HuH-7.5 (cell line): ENCODE data around the gene NPTX1.

Source experiments
- DNase-seq: peaks from one replicate; pipeline ENCODE4 v3.0.0; 2011; ENCODE audit warnings: low spot score

The NPTX1 gene

DNA sequence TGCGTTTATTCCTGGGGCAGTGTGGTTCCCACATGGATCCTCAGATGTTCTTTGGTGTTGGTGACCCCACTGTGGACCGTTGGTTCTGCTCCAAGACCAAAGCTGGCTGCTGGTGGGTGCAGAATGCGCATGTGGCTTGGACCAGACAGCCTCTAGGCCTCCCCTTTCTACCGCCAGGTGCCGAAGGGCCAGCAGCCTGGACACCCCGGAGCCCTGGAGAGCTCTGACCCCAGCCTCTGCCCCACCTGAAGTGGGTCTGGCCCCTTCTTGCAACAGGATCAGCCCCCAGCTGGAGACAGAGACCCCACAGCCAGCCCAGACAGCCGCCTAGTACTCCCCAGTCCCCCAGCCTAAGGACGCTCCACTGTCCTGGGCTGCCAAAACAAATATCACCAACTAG is 18.4 kb downstream of the NPTX1 start:
- DNase-seq = no peak

- DNase-seq = no peak
Observed at GRCh38 chr17:80457236-80457856, 19.1 kb downstream of the NPTX1 start.

GRCh38 chr17:80456465-80457235 is 19.8 kb downstream of the NPTX1 start:
- no peak for DNase-seq

DNA sequence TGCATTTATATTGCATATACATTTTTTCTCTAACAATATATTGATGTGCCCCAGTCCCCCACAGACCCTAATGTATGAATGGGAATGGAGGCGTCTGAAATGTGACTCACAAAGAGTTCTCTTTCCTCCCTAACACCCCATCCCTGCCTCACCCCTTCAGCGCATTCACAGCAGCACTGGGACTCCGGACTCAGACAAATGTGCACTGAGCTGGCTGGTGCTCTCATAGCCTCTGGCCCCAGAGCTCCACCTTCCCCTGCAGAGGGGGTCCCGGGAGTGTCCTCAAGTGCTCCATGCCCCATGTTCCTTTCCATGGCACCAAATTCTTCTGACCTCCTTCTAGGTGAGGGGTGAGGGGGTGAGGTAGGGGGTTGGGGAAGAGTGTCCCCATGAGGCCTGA is 20.6 kb downstream of the NPTX1 start:
- no peak for DNase-seq

DNA sequence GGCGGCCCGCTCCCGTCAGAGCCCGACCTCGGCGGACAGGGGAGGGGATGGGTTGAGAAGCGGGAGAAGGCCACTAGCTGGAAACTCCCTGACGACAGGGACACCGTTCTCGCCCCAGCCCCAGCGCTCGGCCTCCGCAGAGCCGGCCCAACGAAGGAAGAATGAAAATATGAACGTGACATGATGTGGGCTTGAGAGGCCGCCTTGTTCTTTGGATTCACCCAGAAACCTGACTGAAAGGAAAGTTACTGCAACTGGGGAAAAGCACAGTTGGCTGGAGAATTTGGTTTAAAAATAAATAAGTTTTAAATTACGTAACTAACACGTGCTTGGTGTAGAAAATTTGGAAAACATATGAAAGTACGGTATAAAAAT is 21.1 kb downstream of the NPTX1 start:
- peak; percentile 92 for DNase-seq

GRCh38 chr17:80454557-80455335 is 21.7 kb downstream of the NPTX1 start:
- peak; percentile 97 for DNase-seq

- no peak for DNase-seq
Observed at GRCh38 chr17:80453998-80454556, 22.3 kb downstream of the NPTX1 start.

DNA sequence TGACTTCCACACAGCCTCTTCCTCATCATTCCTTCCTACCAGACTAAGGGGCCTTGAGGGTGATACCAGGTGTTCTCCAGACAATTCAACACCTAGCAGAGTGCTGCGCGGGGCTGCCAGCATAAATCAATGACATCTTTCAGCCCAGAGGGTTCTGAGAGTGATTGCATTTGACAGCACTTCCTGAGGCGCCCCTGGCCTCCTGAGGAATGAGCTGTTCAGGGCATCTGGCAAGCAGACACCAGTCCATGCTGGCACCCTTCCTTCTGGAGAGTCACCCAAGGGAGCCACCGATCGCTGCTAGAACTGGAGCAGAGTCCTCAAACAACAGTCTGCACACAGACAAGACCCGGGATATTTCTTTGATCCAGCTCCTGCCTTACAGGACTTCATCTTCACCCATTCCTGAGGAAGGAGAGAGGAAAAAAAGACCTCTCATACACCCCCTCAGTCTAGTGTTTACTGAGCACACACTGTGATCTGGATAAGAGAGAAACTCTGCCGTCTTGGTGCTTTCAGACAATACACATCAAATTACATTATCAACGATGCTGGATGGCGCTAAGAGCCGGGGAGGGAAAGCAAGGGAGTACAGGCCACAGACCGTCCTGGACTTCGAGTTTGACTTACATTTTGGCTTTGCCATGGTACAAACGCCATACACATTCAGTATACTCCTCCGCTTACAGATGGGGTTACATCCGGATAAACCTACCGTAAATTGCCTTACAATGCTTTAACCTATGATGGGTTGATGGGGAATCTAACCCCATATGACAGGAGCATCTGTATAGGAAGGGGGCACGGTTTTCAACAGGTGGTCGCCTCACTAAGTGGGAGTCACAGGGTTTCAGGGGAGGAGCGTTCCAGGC is 23.0 kb downstream of the NPTX1 start:
- DNase-seq = no peak

DNA sequence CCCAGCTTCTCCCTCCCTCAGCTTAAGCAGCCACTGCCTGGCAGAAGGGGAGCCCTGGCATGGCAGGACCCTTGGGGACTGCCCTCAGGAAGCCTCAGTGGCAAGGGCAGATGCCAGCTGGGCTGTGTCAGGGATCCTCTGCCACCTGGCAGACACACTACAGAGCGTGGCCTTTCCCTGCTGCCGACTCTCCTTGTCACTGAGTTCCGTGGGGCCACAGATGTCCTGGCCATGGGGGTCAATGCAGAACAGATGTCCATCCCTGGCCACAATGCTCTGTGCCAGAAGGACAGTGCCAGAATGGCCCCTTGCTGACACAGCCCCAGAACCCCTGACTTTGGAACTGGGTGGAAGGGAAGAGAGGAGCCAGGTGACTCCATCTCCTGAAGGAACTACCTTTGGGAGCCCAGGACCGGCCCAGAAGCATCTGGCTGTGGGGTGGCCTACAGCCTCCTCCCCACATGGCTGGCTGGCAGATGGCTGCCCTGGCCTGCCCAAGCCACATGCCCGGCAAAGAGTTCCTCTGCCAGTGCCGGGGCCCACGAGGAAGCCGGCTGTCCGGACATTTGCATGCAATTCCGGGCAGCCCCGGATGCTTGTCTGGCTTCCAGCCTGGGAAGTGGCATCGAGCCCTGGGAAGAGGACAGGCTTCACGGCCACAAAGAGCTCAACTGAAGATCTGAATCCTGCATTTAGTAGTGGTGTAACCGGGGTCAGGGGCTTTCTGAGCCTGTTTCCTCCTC is 24.1 kb downstream of the NPTX1 start:
- no peak for DNase-seq

DNA sequence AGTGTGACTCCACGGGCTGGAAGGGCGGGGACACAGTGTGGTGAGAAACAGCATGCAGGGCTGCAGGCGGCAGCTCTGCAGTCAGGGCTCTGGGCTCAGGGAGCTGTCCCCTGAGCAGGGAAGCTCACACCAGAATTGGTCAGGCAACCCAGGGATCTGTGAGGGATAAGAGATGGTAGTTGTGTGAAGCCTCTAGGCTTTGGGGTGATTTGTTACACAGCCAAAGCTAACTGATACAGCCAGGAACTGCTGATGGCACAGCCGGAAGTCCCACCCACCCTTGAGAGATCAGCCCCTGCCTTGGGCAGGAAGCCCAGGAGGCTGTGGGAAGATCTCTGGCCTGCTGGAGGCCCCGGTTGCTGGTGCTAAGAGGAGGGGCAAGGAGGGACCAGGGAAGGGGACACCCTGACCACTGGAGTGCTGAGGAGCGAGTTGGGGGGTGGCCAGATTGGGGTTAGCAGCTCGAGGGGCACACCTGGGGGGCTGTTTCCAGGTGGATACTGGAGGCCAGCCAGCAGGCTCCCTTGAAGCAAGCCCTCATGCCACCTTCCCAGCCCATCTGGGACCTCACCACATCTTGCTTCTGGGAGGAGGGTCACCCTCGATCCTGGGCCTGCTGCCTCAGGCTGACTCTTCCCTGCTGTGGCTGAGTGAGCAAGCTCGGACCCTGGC is 25.2 kb downstream of the NPTX1 start:
- DNase-seq = no peak

GRCh38 chr17:80449930-80450576 is 26.4 kb downstream of the NPTX1 start:
- no peak for DNase-seq

DNA sequence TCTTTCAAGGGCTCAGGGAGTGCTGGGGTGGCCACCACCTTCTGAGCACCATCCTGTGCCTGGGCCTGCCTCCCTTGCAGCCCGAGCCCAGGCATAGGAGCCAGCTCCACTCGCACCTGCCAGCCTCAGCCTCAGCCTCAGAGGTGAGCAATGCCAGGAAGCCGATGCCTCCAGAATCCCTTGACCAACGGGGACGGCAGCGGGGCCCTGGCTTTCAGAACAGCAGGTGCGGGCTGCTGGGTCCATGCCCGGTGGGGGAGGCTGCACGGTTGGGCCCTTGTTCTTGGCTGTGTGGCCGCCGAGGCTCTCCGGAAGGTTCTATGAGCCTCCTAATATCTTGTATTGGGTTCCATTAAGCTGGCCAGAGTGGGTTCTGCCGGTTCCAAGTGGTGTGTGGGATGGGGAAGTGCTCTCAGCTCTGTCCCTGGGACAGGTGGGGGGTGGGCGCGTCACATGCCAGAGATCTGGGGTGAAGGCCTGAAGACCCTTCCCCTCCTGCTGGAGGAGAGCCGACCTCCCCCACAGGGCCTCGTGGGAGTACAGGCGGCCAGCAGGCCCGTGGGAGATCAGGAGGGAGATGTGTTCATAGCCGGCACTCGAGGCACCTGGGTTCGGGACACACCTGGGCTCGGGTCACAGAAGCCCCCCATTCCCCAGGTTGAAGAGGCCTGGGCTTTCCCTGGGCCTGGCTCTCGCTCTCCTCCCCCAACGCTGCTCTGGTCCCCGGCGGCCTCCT is 27.0 kb downstream of the NPTX1 start:
- DNase-seq = no peak

GRCh38 chr17:80447790-80448189 is 28.6 kb downstream of the NPTX1 start:
- DNase-seq = no peak

GRCh38 chr17:80446645-80447405 is 29.6 kb downstream of the NPTX1 start:
- DNase-seq = no peak

DNA sequence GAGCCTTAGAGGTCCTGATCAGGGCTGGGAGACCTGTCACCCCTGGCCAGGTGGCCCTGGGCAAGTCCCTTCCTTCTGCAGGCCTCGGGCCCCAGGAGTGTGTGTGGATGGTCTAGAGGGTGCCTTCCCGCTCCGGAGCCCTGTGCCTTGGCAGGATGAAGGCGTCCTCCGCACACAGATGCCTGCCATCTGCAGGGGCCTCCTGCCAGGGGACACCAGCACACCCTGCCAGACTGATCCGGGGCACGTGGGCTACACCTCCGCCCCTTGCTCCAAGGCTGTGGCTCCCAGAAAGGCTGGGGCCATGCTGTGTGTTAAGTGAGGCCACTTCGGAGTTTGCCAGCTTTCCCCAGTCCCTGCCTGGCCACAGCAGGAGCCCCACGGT is 30.7 kb downstream of the NPTX1 start:
- no peak for DNase-seq

- DNase-seq = no peak
Observed at GRCh38 chr17:80445007-80445725, 31.2 kb downstream of the NPTX1 start.

- no peak for DNase-seq
Observed at GRCh38 chr17:80444644-80444979, 31.8 kb downstream of the NPTX1 start.
